SK-N-SH (cell line): ENCODE measurements around the gene MED27. TPM values are rescaled to one million over a fixed set of nuclear protein-coding genes. Genes with fewer than 3 reads are reported as not detected.

ENCODE experiments used
- CTCF ChIA-PET: fragments of 300-600, 350-600 bp; formaldehyde crosslinking; extraction: SDS; loops from one replicate; lab custom pipeline; 2021; lab: Yijun Ruan, JAX
- POLR2A ChIA-PET: fragments of 350-600 bp; sonication (Branson Sonifier 250); formaldehyde crosslinking; extraction: SDS; loops from one replicate; lab custom pipeline; 2020; ENCODE audit warnings: antibody characterized with exemption, inconsistent platforms; lab: Yijun Ruan, JAX
- DNase-seq: peaks from one replicate; pipeline ENCODE4 v3.0.0; 2012
- H2AFZ ChIP-seq: fragments of 200-600 bp; sonication (generic); 2 replicates; pipeline ENCODE4 v1.8.1; 2016; ENCODE audit warnings: antibody characterized with exemption, mild to moderate bottlenecking, low read depth
- H3F3A ChIP-seq: fragments of 200-600 bp; sonication (generic); replicated peaks from 2 replicates; pipeline ENCODE3; 2016; ENCODE audit warnings: antibody characterized with exemption, mild to moderate bottlenecking; ENCODE audit not compliant: insufficient read depth
- H3K27ac ChIP-seq, 2 experiments: fragments of 200-500 bp in 1 of 2; fragments of 200-600 bp in 1 of 2; sonication (Bioruptor generic) in 1 of 2; sonication (generic), shearing (Covaris generic) in 1 of 2; 2 replicates each; pipeline versions ENCODE4 v1.5.1 to v1.6.1; 2014 to 2016; ENCODE audit warnings: low read depth in 2 of 2, inconsistent platforms in 1 of 2, low read length in 1 of 2, mild to moderate bottlenecking in 1 of 2, mixed read lengths in 1 of 2
- H3K27me3 ChIP-seq: fragments of 200-600 bp; sonication (generic), shearing (Covaris generic); 2 replicates; pipeline ENCODE4 v1.6.1; 2016; ENCODE audit warnings: mixed run types; ENCODE audit not compliant: insufficient read depth
- H3K36me3 ChIP-seq, 2 experiments: fragments of 200-500 bp in 1 of 2; fragments of 200-600 bp in 1 of 2; sonication (Bioruptor generic) in 1 of 2; sonication (generic) in 1 of 2; replicated peaks in 1 of 2; 2 replicates each; pipeline versions ENCODE3 to v1.5.1; 2014 to 2016; ENCODE audit warnings: low read length in 1 of 2, mild to moderate bottlenecking in 1 of 2; ENCODE audit not compliant: insufficient read depth in 2 of 2, control insufficient read depth in 1 of 2
- H3K4me1 ChIP-seq, 2 experiments: fragments of 200-500 bp in 1 of 2; fragments of 200-600 bp in 1 of 2; sonication (Bioruptor generic) in 1 of 2; sonication (generic), shearing (Covaris generic) in 1 of 2; 2 replicates each; pipeline versions ENCODE4 v1.5.1 to v1.6.1; 2014 to 2016; ENCODE audit warnings: low read depth in 1 of 2, low read length in 1 of 2, mixed run types in 1 of 2; ENCODE audit not compliant: insufficient read depth in 2 of 2, control insufficient read depth in 1 of 2
- H3K4me2 ChIP-seq: fragments of 200-600 bp; sonication (generic), shearing (Covaris generic); 2 replicates; pipeline ENCODE4 v1.6.1; 2017; ENCODE audit warnings: mixed run types
- H3K4me3 ChIP-seq, 2 experiments: fragments of 200-500 bp in 1 of 2; fragments of 200-600 bp in 1 of 2; sonication (Bioruptor generic) in 1 of 2; sonication (generic), shearing (Covaris generic) in 1 of 2; 2 replicates each; pipeline versions ENCODE4 v1.5.1 to v1.8.1; 2014 to 2016; ENCODE audit warnings: low read depth in 2 of 2, inconsistent platforms in 1 of 2, low read length in 1 of 2, mild to moderate bottlenecking in 1 of 2, mixed read lengths in 1 of 2, moderate library complexity in 1 of 2
- H3K79me2 ChIP-seq: fragments of 200-600 bp; sonication (generic); 2 replicates; pipeline ENCODE4 v1.8.1; 2017; ENCODE audit warnings: mild to moderate bottlenecking; ENCODE audit not compliant: insufficient read depth
- H3K9ac ChIP-seq: fragments of 200-600 bp; sonication (generic); 2 replicates; pipeline ENCODE4 v1.6.1; 2017; ENCODE audit warnings: mixed run types
- H3K9me2 ChIP-seq: fragments of 200-600 bp; sonication (generic); 2 replicates; pipeline ENCODE4 v1.6.1; 2017; ENCODE audit warnings: mixed run types
- H3K9me3 ChIP-seq: fragments of 200-600 bp; sonication (generic); 2 replicates; pipeline ENCODE4 v1.6.1; 2017; ENCODE audit warnings: mixed run types, mild to moderate bottlenecking, moderate library complexity
- H4K20me1 ChIP-seq: fragments of 200-600 bp; sonication (generic); 2 replicates; pipeline ENCODE4 v1.6.1; 2017; ENCODE audit warnings: mild to moderate bottlenecking, mixed run types; ENCODE audit not compliant: insufficient read depth
- GATA2 ChIP-seq: sonication (generic); formaldehyde crosslinking; IDR thresholded peaks from 2 replicates; pipeline ENCODE4 v1.5.0; 2020; ENCODE audit warnings: mild to moderate bottlenecking, missing genetic modification reagents
- MAX ChIP-seq: IDR thresholded peaks from 2 replicates; pipeline ENCODE4 v1.4.0; 2012; ENCODE audit warnings: low read depth
- MXI1 ChIP-seq: IDR thresholded peaks from 2 replicates; pipeline ENCODE4 v1.6.1; 2012; ENCODE audit warnings: mild to moderate bottlenecking, low read depth, low read length, improper control_type of control experiment
- NRF1 ChIP-seq: IDR thresholded peaks from 2 replicates; pipeline ENCODE4 v1.6.1; 2012; ENCODE audit warnings: low read depth, mild to moderate bottlenecking, low read length
- RCOR1 ChIP-seq: fragments of 150-350 bp; IDR thresholded peaks from 2 replicates; pipeline ENCODE4 v1.6.1; 2017; ENCODE audit warnings: antibody characterized with exemption, low read length
- REST ChIP-seq: IDR thresholded peaks from 2 replicates; pipeline ENCODE4 v1.6.1; 2012; ENCODE audit warnings: mild to moderate bottlenecking, low read depth, low read length, moderate library complexity
- TAF1 ChIP-seq: IDR thresholded peaks from 2 replicates; pipeline ENCODE4 v1.6.1; 2012; ENCODE audit warnings: low read depth, mild to moderate bottlenecking, low read length, moderate library complexity, borderline replicate concordance
- TEAD4 ChIP-seq: IDR thresholded peaks from 2 replicates; pipeline ENCODE4 v1.4.0; 2012; ENCODE audit warnings: mild to moderate bottlenecking, borderline replicate concordance; ENCODE audit not compliant: insufficient read depth
- USF1 ChIP-seq: IDR thresholded peaks from 2 replicates; pipeline ENCODE4 v1.4.0; 2012; ENCODE audit warnings: low read depth, borderline replicate concordance
- YY1 ChIP-seq: IDR thresholded peaks from 2 replicates; pipeline ENCODE4 v1.4.0; 2012; ENCODE audit warnings: low read depth, mild to moderate bottlenecking
- WGBS: methylation state at CpG from one replicate; pipeline ENCODE4 v1.1.6; 2017; ENCODE audit warnings: low lambda C conversion rate; 5-methylcytosine and 5-hydroxymethylcytosine counted together
- polyA plus RNA-seq, 3 experiments: library from polyadenylated mRNA; depleted of rRNA; stranded (reverse); fragments of >200 nt; gene quantifications; 2 replicates each; pipeline ENCODE4 v1.2.3, GENCODE V29; 2012

Gene MED27
- polyA plus RNA-seq, 1 of the 3 experiments (the other 2 are of a cell fraction): 35.0 TPM

GRCh38 chr9:131870156-131870555, 209.5 kb downstream of the MED27 start:
- ChIA-PET POLR2A (interaction anchor here (1.1 kb wide), 1 partner anchor 15 kb away, joined by 5 read pairs; no protein-coding TSS in a partner anchor), CTCF (interaction anchor here (0.8 to 6.1 kb wide), 6 partner anchors 8 to 398 kb away, joined by 3 to 33 read pairs (median 4); no protein-coding TSS in a partner anchor)
- Histone ChIP-seq H3K4me1 (peaks cover 0 to 33% of the 10 kb centered on the region in 2 experiments; a peak in 2 of 4 replicates), H3K27me3 (no peaks in the 10 kb centered on the region), H3K4me2 (no peak overlapping the region), H3K9ac (no peak overlapping the region), H3K79me2 (no peaks in the 10 kb centered on the region), H3K9me3 (no peaks in the 10 kb centered on the region), H3K27ac (peak overlapping the region in 1 of 2 experiments; percentile 80; a peak in 2 of 4 replicates), H3K36me3 (no peaks in the 10 kb centered on the region), H3F3A (no peaks in the 10 kb centered on the region), H3K4me3 (no peak overlapping the region), H2AFZ (no peak overlapping the region), H3K9me2 (no peaks in the 10 kb centered on the region), H4K20me1 (peaks cover 4% of the 10 kb centered on the region; the same call in 1 of the 2 replicates)
- DNase-seq: no peak
- TF ChIP-seq MAX (no peak), TEAD4 (no peak)
- WGBS: 96% methylated on average over 12 of the region's 12 CpGs

- Histone ChIP-seq H3K4me2 (no peak overlapping the region), H2AFZ (no peak overlapping the region), H3K9me2 (no peaks in the 10 kb centered on the region), H3K27ac (peak overlapping the region in 1 of 2 experiments; percentile 80; a peak in 2 of 4 replicates), H3K27me3 (no peaks in the 10 kb centered on the region), H3K79me2 (no peaks in the 10 kb centered on the region), H3K9ac (no peak overlapping the region), H3K9me3 (no peaks in the 10 kb centered on the region), H4K20me1 (peaks cover 3% of the 10 kb centered on the region; the same call in 1 of the 2 replicates), H3K36me3 (no peaks in the 10 kb centered on the region), H3F3A (no peaks in the 10 kb centered on the region), H3K4me3 (no peak overlapping the region), H3K4me1 (peaks cover 0 to 33% of the 10 kb centered on the region in 2 experiments; a peak in 2 of 4 replicates)
- 73% methylated on average over 8 of the region's 8 CpGs for WGBS
- ChIA-PET CTCF (interaction anchor here (1.0 to 6.1 kb wide), 6 partner anchors 9 to 383 kb away, joined by 3 to 33 read pairs (median 4); no protein-coding TSS in a partner anchor), POLR2A (interaction anchor here (1.1 to 1.4 kb wide), 2 partner anchors 16 to 128 kb away, joined by 3 to 5 read pairs; no protein-coding TSS in a partner anchor)
- no peak for TF ChIP-seq REST
- peak; percentile 96 for TF ChIP-seq GATA2 (CRISPR knock-in tag)
- DNase-seq: peak; percentile 89
Observed at GRCh38 chr9:131869348-131869747, 210.3 kb downstream of the MED27 start.

GRCh38 chr9:131868766-131869165, 210.9 kb downstream of the MED27 start:
- Histone ChIP-seq H3K27me3 (no peaks in the 10 kb centered on the region), H3K4me2 (no peak overlapping the region), H3K27ac (peak overlapping the region in 1 of 2 experiments; percentile 80; a peak in 2 of 4 replicates), H2AFZ (no peak overlapping the region), H4K20me1 (no peaks in the 10 kb centered on the region), H3K79me2 (no peaks in the 10 kb centered on the region), H3K9me2 (no peaks in the 10 kb centered on the region), H3K4me1 (peaks cover 0 to 33% of the 10 kb centered on the region in 2 experiments; a peak in 2 of 4 replicates), H3F3A (no peaks in the 10 kb centered on the region), H3K9me3 (no peaks in the 10 kb centered on the region), H3K4me3 (no peak overlapping the region), H3K9ac (no peak overlapping the region), H3K36me3 (no peaks in the 10 kb centered on the region)
- 75% methylated on average over 10 of the region's 10 CpGs for WGBS
- DNase-seq: peak; percentile 88
- CTCF ChIA-PET: interaction anchor here (1.0 to 6.1 kb wide), 9 partner anchors 10 to 384 kb away, joined by 3 to 33 read pairs (median 4); no protein-coding TSS in a partner anchor
- POLR2A ChIA-PET: interaction anchor here (0.7 to 1.4 kb wide), 3 partner anchors 34 to 129 kb away, joined by 3 read pairs; no protein-coding TSS in a partner anchor
- TF ChIP-seq YY1 (no peak), TEAD4 (no peak), USF1 (no peak), GATA2 (CRISPR knock-in tag) (no peak), NRF1 (no peak), MXI1 (peak; percentile 78; the same call in 1 of the 2 replicates), TAF1 (no peak), RCOR1 (peak; percentile 94), REST (no peak)
